SH-SY5Y (cell line): ENCODE measurements around the gene EPAS1.

Source experiments
- GATA2 ChIP-seq: IDR thresholded peaks from 2 replicates; pipeline ENCODE4 v1.6.1; 2011; ENCODE audit warnings: mild to moderate bottlenecking, low read depth, low read length
- GATA3 ChIP-seq: IDR thresholded peaks from 2 replicates; pipeline ENCODE4 v1.6.1; 2011; ENCODE audit warnings: low read depth, mild to moderate bottlenecking, low read length, moderate library complexity

DNA sequence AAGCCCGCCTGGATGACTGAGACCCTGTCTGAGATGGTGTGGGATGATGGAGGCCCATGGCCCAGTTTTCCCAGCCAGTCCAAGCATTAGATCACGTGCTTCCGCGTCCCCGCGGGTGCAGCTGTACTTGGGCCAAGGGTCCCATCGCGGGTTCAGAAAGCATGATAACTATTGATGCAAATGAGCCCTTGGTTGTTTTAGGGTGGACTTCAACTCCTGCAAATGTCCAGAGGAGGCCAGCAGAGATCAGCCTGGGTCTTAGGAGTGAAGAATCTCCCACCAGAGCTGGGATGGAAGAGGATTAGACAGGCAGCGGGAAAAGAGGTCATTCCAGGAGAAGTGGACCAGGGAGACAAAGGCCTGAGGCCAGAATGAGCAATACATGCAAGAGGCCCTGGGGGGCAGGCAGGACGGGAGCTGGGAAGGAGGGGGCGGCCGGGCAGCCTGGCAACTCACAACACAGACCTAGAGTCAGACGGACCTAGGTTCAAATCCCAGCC, 92.3 kb downstream of the EPAS1 start:
- TF ChIP-seq GATA3 = no peak
- TF ChIP-seq GATA2 = no peak
